WTC11 (cell line): Measurements from ENCODE around the gene LYZ. TPM values are rescaled to one million over a fixed set of nuclear protein-coding genes. Genes with fewer than 3 reads are reported as not detected.

Source experiments
- ATAC-seq: fragments of 200-7000 bp; cut with Tn5 transposase; 2 replicates; pipeline ENCODE4 v1.10.0; 2021; ENCODE audit warnings: mild to moderate bottlenecking, moderate library complexity
- CTCF ChIA-PET: fragments of 300-600 bp; sonication (Branson Sonifier 250); formaldehyde crosslinking; loops from one replicate; lab custom pipeline; 2021; ENCODE audit warnings: antibody characterized with exemption; lab: Charles Lee
- POLR2A ChIA-PET: fragments of 350-600 bp; sonication (Branson Sonifier 250); formaldehyde crosslinking; loops from one replicate; lab custom pipeline; 2021; ENCODE audit warnings: antibody characterized with exemption; lab: Charles Lee
- DNase-seq: peaks from one replicate; pipeline ENCODE4 v3.0.0; 2021; ENCODE audit warnings: low spot score
- H3K27ac Mint-ChIP-seq: 2 replicates; pipeline ENCODE4 v1.8.0; 2021; ENCODE audit warnings: mixed read lengths
- H3K27me3 Mint-ChIP-seq: 2 replicates; pipeline ENCODE4 v1.8.0; 2021; ENCODE audit warnings: low read depth, mild to moderate bottlenecking, moderate library complexity, mixed read lengths
- H3K36me3 Mint-ChIP-seq: 2 replicates; pipeline ENCODE4 v1.8.0; 2021; ENCODE audit warnings: mixed read lengths
- H3K4me1 Mint-ChIP-seq: 2 replicates; pipeline ENCODE4 v1.8.0; 2022; ENCODE audit warnings: mixed read lengths
- H3K4me3 Mint-ChIP-seq: 2 replicates; pipeline ENCODE4 v1.8.0; 2021; ENCODE audit warnings: mild to moderate bottlenecking, moderate library complexity, mixed read lengths
- H3K9me3 Mint-ChIP-seq: 2 replicates; pipeline ENCODE4 v1.8.0; 2021; ENCODE audit warnings: mixed read lengths
- CREM ChIP-seq: sonication (generic); formaldehyde crosslinking; IDR thresholded peaks from 2 replicates; pipeline ENCODE4 v1.8.1; 2022; ENCODE audit warnings: mild to moderate bottlenecking, missing genetic modification reagents, moderate library complexity
- ELF4 ChIP-seq: sonication (generic); formaldehyde crosslinking; IDR thresholded peaks from 2 replicates; pipeline ENCODE4 v1.8.1; 2022; ENCODE audit warnings: low read depth, mild to moderate bottlenecking, moderate library complexity, missing genetic modification reagents
- GTF2I ChIP-seq: fragments of 250-450 bp; sonication (Bioruptor Pico); conservative IDR thresholded peaks from 2 replicates; pipeline ENCODE4 v1.4.0; 2021; ENCODE audit warnings: mild to moderate bottlenecking
- HMGA2 ChIP-seq: fragments of 250-450 bp; sonication (Bioruptor Pico); IDR thresholded peaks from 2 replicates; pipeline ENCODE4 v1.4.0; 2021; ENCODE audit warnings: mild to moderate bottlenecking, moderate library complexity
- JAZF1 ChIP-seq: fragments of 250-450 bp; sonication (Bioruptor Pico); IDR thresholded peaks from 2 replicates; pipeline ENCODE4 v1.9.0; 2021; ENCODE audit warnings: moderate library complexity, mild to moderate bottlenecking, inconsistent platforms
- NFE2L1 ChIP-seq: sonication (generic); formaldehyde crosslinking; IDR thresholded peaks from 2 replicates; pipeline ENCODE4 v1.8.1; 2023; ENCODE audit warnings: missing genetic modification reagents
- NR2C2 ChIP-seq: sonication (generic); formaldehyde crosslinking; IDR thresholded peaks from 2 replicates; pipeline ENCODE4 v1.8.0; 2022; ENCODE audit warnings: mild to moderate bottlenecking, missing genetic modification reagents
- RORB ChIP-seq: fragments of 250-450 bp; sonication (Bioruptor Pico); IDR thresholded peaks from 2 replicates; pipeline ENCODE4 v1.9.0; 2021; ENCODE audit warnings: mild to moderate bottlenecking
- ZNF232 ChIP-seq: sonication (generic); formaldehyde crosslinking; IDR thresholded peaks from 2 replicates; pipeline ENCODE4 v1.8.0; 2022; ENCODE audit warnings: mild to moderate bottlenecking, missing genetic modification reagents
- ZNF263 ChIP-seq: sonication (generic); formaldehyde crosslinking; IDR thresholded peaks from 2 replicates; pipeline ENCODE4 v1.8.1; 2022; ENCODE audit warnings: low read depth, mild to moderate bottlenecking, moderate library complexity, missing genetic modification reagents
- ZNF317 ChIP-seq: sonication (generic); formaldehyde crosslinking; IDR thresholded peaks from 2 replicates; pipeline ENCODE4 v1.8.1; 2023; ENCODE audit warnings: low read depth, mild to moderate bottlenecking, moderate library complexity, missing genetic modification reagents, borderline replicate concordance
- total RNA-seq: library from RNA; stranded (reverse); gene quantifications from 3 replicates; pipeline ENCODE4 v1.2.3, GENCODE V29; 2021
- TF ChIP-seq, protein P1 (sequence below): sonication (generic); formaldehyde crosslinking; IDR thresholded peaks from 2 replicates; pipeline ENCODE4 v1.8.1; 2023; ENCODE audit warnings: mild to moderate bottlenecking, missing genetic modification reagents, borderline replicate concordance
- TF ChIP-seq, protein P2 (sequence below): sonication (generic); formaldehyde crosslinking; IDR thresholded peaks from 2 replicates; pipeline ENCODE4 v1.8.1; 2023; ENCODE audit warnings: mild to moderate bottlenecking, missing genetic modification reagents
- TF ChIP-seq, protein P3 (sequence below): sonication (generic); formaldehyde crosslinking; conservative IDR thresholded peaks from 2 replicates; pipeline ENCODE4 v1.8.1; 2022; ENCODE audit warnings: mild to moderate bottlenecking, missing genetic modification reagents
- TF ChIP-seq, protein P4 (sequence below): sonication (generic); formaldehyde crosslinking; IDR thresholded peaks from 2 replicates; pipeline ENCODE4 v1.8.1; 2023; ENCODE audit warnings: mild to moderate bottlenecking, missing genetic modification reagents, moderate library complexity
- TF ChIP-seq, protein P5 (sequence below): fragments of 200-600 bp; IDR thresholded peaks from 2 replicates; pipeline ENCODE4 v1.8.0; 2022; ENCODE audit warnings: antibody characterized with exemption
- TF ChIP-seq, protein P6 (sequence below): sonication (generic); formaldehyde crosslinking; IDR thresholded peaks from 2 replicates; pipeline ENCODE4 v1.8.1; 2023; ENCODE audit warnings: mild to moderate bottlenecking, moderate library complexity, missing genetic modification reagents
- TF ChIP-seq, protein P7 (sequence below): sonication (generic); formaldehyde crosslinking; IDR thresholded peaks from 2 replicates; pipeline ENCODE4 v1.8.1; 2023; ENCODE audit warnings: mild to moderate bottlenecking, missing genetic modification reagents

LYZ gene
- total RNA-seq, 1 experiment from 2014 or later: 1.0 TPM

DNA sequence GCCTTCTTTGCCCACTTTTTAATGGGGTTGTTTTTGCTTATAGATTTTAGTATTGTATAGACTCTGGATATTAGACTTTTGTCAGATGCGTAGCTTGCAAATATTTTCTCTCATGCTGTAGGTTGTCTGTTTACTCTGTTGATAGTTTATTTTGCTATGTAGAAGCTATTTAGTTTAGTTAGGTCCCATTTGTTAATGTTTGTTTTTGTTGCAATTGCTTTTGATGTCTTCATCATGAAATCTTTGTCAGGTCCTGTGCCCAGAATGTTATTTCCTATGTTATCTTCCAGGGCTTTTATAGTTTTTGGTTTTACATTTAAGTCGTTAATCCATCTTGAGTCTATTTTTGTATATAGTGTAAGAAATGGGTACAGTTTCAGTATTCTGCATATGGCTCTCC is 30.0 kb upstream of the LYZ start (continued):
- TF ChIP-seq, protein P1, sequence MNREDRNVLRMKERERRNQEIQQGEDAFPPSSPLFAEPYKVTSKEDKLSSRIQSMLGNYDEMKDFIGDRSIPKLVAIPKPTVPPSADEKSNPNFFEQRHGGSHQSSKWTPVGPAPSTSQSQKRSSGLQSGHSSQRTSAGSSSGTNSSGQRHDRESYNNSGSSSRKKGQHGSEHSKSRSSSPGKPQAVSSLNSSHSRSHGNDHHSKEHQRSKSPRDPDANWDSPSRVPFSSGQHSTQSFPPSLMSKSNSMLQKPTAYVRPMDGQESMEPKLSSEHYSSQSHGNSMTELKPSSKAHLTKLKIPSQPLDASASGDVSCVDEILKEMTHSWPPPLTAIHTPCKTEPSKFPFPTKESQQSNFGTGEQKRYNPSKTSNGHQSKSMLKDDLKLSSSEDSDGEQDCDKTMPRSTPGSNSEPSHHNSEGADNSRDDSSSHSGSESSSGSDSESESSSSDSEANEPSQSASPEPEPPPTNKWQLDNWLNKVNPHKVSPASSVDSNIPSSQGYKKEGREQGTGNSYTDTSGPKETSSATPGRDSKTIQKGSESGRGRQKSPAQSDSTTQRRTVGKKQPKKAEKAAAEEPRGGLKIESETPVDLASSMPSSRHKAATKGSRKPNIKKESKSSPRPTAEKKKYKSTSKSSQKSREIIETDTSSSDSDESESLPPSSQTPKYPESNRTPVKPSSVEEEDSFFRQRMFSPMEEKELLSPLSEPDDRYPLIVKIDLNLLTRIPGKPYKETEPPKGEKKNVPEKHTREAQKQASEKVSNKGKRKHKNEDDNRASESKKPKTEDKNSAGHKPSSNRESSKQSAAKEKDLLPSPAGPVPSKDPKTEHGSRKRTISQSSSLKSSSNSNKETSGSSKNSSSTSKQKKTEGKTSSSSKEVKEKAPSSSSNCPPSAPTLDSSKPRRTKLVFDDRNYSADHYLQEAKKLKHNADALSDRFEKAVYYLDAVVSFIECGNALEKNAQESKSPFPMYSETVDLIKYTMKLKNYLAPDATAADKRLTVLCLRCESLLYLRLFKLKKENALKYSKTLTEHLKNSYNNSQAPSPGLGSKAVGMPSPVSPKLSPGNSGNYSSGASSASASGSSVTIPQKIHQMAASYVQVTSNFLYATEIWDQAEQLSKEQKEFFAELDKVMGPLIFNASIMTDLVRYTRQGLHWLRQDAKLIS (CRISPR knock-in tag): no peak
- TF ChIP-seq CREM (no peak), ZNF263 (CRISPR knock-in tag) (no peak), RORB (no peak)
- TF ChIP-seq, protein P2, sequence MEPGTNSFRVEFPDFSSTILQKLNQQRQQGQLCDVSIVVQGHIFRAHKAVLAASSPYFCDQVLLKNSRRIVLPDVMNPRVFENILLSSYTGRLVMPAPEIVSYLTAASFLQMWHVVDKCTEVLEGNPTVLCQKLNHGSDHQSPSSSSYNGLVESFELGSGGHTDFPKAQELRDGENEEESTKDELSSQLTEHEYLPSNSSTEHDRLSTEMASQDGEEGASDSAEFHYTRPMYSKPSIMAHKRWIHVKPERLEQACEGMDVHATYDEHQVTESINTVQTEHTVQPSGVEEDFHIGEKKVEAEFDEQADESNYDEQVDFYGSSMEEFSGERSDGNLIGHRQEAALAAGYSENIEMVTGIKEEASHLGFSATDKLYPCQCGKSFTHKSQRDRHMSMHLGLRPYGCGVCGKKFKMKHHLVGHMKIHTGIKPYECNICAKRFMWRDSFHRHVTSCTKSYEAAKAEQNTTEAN (CRISPR knock-in tag): no peak
- TF ChIP-seq, protein P3, sequence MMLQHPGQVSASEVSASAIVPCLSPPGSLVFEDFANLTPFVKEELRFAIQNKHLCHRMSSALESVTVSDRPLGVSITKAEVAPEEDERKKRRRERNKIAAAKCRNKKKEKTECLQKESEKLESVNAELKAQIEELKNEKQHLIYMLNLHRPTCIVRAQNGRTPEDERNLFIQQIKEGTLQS (CRISPR knock-in tag): no peak

DNA sequence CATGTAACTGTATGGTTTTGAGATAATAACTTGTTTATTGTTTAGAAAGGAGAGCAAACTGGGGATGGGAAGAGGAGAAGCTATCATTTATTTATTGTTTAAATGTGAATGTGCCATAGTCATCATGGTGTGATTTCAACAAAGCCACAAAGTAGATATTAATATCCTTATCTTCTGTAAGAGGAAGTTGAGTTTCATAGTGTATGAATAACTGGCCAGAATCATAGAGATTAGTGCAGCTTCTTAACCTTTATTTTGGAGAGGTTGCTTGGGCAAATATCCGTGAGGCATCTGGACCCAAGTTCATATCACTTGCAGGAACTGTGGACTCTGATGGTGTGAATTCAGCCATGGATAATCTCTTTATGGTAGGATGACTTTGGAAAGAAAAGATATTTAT is 26.8 kb upstream of the LYZ start:
- no peak overlapping the region for H3K4me3 Mint-ChIP-seq

More for the DNA sequence above, 26.8 kb upstream of the LYZ start:
- H3K27me3 Mint-ChIP-seq: peaks cover 2% of the 10 kb centered on the region; the same call in 1 of the 2 replicates
- ChIA-PET CTCF (no interaction called here), POLR2A (no interaction called here)
- H3K9me3 Mint-ChIP-seq: peaks cover 34% of the 10 kb centered on the region
- H3K4me1 Mint-ChIP-seq: peaks cover 21% of the 10 kb centered on the region
- no peak overlapping the region for H3K27ac Mint-ChIP-seq
- TF ChIP-seq NR2C2 (CRISPR knock-in tag) (no peak), NFE2L1 (CRISPR knock-in tag) (no peak), ZNF317 (no peak), GTF2I (CRISPR knock-in tag) (no peak), JAZF1 (no peak), HMGA2 (CRISPR knock-in tag) (no peak), ZNF232 (no peak), ELF4 (no peak)
- TF ChIP-seq, protein P4, sequence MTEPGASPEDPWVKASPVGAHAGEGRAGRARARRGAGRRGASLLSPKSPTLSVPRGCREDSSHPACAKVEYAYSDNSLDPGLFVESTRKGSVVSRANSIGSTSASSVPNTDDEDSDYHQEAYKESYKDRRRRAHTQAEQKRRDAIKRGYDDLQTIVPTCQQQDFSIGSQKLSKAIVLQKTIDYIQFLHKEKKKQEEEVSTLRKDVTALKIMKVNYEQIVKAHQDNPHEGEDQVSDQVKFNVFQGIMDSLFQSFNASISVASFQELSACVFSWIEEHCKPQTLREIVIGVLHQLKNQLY (CRISPR knock-in tag): no peak
- TF ChIP-seq, protein P1 (CRISPR knock-in tag): no peak
- TF ChIP-seq, protein P5, sequence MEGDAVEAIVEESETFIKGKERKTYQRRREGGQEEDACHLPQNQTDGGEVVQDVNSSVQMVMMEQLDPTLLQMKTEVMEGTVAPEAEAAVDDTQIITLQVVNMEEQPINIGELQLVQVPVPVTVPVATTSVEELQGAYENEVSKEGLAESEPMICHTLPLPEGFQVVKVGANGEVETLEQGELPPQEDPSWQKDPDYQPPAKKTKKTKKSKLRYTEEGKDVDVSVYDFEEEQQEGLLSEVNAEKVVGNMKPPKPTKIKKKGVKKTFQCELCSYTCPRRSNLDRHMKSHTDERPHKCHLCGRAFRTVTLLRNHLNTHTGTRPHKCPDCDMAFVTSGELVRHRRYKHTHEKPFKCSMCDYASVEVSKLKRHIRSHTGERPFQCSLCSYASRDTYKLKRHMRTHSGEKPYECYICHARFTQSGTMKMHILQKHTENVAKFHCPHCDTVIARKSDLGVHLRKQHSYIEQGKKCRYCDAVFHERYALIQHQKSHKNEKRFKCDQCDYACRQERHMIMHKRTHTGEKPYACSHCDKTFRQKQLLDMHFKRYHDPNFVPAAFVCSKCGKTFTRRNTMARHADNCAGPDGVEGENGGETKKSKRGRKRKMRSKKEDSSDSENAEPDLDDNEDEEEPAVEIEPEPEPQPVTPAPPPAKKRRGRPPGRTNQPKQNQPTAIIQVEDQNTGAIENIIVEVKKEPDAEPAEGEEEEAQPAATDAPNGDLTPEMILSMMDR: no peak
- TF ChIP-seq, protein P6, sequence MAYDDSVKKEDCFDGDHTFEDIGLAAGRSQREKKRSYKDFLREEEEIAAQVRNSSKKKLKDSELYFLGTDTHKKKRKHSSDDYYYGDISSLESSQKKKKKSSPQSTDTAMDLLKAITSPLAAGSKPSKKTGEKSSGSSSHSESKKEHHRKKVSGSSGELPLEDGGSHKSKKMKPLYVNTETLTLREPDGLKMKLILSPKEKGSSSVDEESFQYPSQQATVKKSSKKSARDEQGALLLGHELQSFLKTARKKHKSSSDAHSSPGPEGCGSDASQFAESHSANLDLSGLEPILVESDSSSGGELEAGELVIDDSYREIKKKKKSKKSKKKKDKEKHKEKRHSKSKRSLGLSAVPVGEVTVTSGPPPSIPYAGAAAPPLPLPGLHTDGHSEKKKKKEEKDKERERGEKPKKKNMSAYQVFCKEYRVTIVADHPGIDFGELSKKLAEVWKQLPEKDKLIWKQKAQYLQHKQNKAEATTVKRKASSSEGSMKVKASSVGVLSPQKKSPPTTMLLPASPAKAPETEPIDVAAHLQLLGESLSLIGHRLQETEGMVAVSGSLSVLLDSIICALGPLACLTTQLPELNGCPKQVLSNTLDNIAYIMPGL (CRISPR knock-in tag): no peak
- TF ChIP-seq, protein P7, sequence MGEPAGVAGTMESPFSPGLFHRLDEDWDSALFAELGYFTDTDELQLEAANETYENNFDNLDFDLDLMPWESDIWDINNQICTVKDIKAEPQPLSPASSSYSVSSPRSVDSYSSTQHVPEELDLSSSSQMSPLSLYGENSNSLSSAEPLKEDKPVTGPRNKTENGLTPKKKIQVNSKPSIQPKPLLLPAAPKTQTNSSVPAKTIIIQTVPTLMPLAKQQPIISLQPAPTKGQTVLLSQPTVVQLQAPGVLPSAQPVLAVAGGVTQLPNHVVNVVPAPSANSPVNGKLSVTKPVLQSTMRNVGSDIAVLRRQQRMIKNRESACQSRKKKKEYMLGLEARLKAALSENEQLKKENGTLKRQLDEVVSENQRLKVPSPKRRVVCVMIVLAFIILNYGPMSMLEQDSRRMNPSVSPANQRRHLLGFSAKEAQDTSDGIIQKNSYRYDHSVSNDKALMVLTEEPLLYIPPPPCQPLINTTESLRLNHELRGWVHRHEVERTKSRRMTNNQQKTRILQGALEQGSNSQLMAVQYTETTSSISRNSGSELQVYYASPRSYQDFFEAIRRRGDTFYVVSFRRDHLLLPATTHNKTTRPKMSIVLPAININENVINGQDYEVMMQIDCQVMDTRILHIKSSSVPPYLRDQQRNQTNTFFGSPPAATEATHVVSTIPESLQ (CRISPR knock-in tag): no peak
- no peak for DNase-seq
- ATAC-seq: no peak
- peaks cover 18% of the 10 kb centered on the region for H3K36me3 Mint-ChIP-seq
